NCI-H187 (cell line): ENCODE data around the gene EFTUD2.

ENCODE experiments used
- DNase-seq, 2 experiments: peaks; one replicate each; lab custom pipeline; 2025; lab: John Stamatoyannopoulos, UW

The EFTUD2 gene

DNA sequence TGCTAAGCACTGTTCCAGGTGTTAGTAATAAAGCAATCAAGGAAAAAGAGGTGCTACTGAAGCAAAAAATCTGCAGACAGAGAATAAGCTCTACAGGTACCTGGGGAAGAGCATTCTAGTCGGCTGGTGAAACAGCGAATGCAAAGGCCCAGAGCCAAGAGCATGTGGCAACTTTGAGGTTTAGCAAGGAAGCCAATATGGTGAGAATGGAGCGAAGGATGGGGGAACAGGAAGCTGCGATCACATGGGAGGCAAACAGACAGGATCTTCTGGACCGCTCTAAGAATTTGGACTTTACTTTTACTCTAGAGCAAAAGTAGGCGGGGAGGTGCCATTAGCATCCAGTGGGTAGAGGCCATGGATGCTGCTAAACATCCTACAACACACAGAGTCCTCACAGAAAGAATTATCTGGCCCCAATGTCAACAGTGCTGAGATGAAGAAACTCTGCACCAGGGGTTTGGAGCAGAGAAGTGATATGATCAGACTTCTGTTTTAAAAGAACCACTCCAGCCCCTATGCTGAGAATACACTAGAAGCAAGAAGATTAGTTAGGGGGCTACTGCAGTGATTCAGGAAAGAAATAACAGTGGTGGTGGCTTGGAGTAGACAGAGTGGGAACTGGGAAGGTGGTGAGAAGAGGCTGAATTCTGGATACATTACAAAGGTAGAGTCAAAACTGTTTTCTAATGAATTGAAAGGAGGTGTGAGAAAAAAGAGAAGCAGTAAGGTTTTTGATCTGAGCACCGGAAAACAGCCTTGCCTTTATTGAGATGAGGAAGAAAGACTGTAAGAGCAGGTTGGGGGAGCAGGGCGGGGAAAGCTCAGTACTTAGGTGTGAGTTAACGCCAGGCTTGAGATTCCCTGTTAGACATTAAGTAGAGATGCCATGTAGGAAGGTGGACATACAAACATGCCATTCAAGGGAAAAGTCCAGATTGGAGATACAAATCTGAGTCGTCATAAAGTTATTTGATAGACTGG is 11.0 kb downstream of the EFTUD2 start:
- no peak for DNase-seq

DNA sequence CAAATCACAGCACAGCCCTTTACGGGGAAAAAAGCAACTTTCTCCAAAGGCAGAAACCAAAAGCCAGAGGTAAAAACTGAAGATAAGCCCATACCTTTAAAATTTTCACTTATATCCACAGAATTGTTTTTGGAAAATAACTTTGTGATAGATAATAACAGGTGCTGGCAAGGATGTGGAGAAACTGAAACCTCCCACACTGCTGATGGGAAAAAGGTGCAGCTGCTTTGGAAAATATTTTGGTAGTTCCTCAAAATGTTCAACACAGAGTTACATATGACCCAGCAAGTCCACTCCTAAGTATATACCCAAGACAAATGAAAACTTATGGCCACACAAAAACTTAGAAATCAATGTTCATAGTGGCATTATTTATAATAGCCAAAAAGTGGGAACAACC is 12.2 kb downstream of the EFTUD2 start:
- DNase-seq: no peak

DNA sequence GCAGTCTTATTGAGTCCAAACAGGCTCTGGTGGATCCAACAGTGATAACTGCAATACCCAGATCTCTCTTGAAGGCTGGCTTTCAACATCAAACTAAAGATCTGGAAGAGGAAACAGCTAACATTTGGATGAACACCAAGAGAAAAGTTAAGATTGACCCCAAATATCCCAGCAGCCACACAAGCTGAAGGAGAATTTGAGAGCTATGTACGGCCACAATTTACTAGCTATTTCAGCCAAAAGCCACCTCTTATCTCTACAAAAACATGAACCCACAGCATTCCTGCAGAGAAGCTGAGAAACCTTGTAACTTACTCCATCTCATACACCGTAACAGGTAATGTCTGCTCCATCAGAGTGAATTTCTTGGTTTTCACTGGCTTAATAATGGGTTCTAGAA is 14.3 kb downstream of the EFTUD2 start:
- DNase-seq: no peak

DNA sequence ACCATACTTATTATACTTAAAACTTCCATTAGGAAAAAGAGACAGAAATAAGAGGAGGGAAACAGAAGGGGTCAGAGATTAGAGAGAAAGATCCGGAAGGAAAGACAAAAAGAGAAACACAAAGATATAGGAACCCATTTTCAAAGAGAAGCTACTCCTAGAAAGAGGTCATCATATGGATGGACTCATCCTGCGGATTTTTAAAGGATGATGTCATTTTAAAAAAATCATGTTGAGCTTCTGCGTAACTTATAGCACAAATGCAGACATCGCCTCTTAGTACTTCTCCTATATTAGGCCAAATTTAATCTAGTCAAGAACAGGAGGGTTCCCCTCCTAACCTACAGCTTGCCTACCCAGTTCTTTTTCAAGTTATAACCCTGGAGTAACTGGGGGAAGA is 18.1 kb downstream of the EFTUD2 start:
- DNase-seq: no peak

DNA sequence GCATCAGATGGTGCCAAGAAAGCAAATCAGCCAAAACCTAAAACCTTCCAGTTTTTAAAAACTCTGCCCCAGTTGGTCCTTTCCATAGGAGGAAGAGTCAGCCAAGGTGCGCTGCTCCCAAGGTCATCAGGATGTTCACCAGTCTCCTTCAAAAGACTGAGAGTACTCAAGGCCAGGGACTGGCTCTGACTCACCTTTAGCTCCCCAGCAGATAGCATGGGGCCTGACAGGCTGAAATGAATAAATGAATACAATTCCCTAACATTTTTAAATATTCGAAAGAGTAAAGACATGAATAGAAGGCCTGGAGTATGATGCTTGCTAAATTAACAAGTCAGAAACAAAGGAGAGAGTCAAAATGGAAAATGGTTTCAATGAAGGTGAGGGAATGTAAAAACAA is 19.2 kb downstream of the EFTUD2 start:
- no peak for DNase-seq

DNA sequence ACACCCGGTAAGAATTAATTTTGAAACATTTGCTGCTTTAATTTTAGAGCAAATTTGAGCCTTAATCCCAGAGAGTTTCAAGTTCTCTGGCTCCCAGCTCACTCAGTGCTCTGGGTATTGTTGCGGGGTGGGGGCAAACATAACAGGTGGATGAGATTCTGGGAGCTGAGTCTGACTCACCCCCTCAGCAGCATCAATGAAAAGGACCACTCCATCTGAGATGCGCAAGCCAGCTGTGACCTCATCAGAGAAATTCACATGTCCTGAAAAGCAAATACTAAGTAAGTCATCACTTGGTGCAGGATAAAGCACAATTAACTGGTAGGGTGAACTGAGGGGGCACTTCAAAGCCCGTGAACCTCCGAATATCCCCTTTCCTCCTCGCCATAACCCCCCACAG is 19.9 kb downstream of the EFTUD2 start:
- DNase-seq: no peak

DNA sequence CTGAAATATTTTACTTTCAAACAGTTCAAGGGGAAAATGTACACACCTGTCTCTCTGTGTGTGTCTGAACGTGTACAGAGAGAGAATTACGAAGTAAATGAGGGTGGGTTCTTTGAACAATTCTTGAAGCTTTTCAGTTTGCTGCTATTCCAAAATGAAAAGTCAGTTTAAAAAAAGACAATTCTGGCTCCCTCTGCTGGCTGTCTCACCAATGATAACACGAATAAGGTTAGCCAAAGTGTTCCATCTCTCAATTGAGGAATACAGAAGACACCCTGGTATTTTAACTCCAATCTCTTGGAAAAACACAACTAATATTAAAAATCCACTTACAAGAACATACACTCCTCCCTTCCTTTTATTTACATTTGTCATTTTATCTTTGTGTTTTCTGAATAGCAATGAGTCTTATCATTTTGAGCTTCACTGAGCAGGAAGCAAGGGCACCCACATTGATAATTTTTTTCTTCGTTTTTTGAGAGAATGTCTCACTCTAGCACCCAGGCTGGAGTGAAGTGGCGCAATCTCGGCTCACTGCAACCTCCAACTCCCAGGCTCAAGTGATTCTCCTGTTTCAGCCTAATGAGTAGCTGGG is 20.5 kb downstream of the EFTUD2 start:
- DNase-seq: no peak

DNA sequence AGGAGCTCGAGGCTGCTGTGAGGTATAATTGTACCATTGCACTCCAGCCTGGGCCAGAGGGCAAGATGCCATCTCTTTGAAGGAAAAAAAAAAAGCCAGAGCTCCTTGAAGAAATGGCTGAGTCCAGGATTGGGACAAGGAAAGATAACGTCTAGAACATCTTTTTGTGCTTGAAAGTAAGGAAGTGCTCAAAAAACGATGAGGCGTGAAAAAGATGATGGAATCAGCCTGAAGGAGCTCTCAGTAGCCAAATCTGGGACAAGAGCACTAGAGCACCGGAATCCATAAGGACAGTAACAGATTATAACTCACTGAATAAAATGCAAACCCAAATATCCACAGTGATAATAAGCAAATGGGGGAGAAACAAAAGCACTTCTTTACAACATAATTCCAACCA is 22.1 kb downstream of the EFTUD2 start:
- DNase-seq: no peak

DNA sequence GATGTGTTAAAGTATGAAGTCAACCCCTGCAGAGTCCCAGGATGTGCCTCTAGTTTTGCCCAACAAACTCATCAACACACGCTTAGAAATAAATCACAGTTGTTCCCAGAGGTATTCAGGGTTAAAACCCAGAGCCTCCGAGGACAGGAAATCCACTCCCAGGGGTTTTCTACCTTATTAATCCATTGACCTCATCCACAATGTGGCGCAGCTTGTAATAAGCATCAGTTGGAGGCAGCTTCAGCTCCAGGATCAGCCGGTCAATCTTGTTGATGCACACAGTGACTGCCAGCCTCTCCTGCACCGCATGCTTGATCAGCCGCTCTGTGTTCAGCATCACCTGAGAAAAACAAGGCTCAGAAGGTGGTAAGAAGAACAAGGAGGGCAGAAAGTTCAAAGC is 23.5 kb downstream of the EFTUD2 start:
- no peak for DNase-seq

DNA sequence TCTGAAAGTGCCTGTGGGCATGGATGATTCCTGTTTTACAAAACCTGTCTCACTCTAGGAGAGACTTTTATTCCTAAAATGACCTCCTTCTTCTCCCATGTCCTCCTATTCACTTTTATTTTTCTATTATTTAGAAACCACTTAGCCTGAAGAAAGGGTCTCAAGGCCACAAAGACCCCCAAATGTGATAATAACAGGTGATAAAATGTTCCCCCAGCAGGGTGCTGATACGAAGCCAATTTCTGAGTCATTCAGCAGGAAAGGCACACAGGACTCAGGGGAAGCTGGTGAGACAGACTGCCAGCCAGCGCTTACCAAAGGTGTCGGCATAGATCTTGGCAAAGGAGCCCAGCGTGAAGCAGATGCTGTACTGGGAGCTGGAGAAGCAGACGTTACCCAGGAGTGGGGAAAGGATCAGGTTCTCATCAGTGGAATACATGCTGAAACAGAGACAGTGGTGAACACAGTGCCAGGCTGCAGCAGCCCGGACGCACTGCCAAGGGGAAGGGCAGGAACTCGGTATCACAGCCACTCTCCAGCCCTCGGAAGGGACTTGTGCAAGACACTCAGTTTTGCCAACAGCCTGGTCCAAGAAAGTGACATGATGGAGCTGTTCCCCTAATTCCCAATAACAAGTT is 27.0 kb downstream of the EFTUD2 start:
- DNase-seq: no peak

DNA sequence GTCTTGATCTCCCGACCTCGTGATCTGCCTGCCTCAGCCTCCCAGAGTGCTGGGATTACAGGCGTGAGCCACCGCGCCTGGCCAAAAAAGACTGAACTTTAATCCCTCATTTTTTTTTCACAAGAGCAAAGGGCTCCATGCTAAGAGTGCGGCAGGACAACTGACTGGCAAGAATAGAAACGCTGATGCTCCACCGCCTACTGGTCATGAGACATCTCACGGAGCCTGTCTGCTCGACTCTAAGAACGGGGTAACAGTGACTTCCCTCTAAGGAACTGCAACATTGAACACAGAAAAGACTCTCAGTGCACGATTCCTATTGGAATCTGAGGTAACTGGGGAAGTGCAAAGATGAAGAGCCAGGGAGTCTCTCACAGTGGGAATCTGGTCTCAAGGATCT is 27.7 kb downstream of the EFTUD2 start:
- DNase-seq: no peak

DNA sequence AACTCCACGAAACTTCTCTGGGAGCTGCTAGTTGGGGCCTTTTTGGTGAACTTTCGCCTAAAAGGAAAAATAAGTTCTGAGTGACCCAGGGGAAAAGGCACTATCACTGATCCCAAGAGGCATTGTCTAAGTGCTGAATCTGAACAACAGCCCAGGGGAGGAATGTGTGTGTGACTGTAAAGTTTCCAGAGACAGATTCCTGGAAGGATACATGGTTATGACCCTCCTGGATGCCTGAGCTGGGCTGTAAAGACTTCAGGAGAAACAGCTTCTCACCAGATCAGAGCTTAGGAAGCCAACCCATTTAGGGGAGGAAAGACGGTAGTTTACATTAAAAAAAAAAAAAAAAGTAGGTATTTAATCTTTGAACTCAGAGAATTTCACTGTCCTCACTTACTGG is 31.4 kb downstream of the EFTUD2 start:
- no peak for DNase-seq

DNA sequence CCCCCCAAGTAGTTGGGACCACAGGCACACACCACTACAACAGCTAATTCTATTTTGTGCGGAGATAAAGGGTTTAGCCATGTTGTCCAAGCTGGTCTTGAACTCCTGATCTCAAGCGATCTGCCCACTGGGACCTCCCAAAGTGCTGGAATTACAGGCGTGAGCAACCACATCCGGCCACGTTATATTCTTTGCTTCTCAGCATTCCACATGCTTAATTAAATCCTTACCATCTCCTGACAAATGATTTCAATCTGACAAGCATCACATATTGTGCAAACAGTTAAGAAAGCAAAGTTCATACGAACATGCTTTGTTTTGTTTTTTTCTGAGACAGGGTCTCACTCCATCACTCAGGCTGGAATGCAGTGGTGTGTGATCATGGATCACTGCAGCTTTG is 33.3 kb downstream of the EFTUD2 start:
- no peak for DNase-seq

DNA sequence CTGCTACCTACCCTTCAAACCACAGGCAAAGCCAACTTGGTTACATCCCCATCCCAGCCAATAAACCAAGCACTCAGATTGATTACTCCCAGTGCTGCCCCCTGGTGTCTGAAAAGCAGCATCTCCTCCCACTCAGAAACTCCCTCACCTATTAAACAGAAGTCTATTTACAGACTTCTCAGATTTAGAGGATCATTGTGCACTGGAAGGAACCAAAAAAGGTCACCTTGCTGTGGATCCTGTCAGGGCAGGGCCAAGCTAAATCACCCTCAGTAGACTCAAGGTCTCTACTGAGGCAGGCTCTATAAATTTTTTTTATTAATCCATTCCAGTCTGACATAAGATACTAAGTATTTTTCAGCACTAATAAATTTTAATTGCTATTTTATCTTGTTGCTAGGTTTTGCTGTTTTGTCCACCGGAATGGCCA is 34.0 kb downstream of the EFTUD2 start:
- peak in 1 of 2 experiments; percentile 8 for DNase-seq

DNA sequence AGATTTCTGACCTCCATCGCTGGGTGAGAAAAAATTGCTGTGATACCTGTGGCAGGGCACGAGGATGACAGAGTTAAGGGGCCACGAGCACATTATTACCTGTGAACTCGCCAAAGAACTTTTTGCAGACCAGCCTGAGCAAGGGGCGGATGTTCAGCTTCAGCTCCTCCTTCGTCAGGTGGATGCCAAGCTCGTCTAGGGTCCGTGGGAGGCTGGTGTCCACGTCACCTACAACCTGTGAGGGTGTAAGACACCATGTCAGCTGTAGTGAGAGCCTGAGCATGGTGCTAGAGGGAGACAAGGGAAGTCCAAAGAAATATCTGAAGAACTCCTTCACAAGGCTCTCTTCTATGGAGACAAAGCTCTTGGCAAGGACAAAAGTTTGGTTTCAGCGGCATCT is 34.4 kb downstream of the EFTUD2 start:
- DNase-seq: no peak

DNA sequence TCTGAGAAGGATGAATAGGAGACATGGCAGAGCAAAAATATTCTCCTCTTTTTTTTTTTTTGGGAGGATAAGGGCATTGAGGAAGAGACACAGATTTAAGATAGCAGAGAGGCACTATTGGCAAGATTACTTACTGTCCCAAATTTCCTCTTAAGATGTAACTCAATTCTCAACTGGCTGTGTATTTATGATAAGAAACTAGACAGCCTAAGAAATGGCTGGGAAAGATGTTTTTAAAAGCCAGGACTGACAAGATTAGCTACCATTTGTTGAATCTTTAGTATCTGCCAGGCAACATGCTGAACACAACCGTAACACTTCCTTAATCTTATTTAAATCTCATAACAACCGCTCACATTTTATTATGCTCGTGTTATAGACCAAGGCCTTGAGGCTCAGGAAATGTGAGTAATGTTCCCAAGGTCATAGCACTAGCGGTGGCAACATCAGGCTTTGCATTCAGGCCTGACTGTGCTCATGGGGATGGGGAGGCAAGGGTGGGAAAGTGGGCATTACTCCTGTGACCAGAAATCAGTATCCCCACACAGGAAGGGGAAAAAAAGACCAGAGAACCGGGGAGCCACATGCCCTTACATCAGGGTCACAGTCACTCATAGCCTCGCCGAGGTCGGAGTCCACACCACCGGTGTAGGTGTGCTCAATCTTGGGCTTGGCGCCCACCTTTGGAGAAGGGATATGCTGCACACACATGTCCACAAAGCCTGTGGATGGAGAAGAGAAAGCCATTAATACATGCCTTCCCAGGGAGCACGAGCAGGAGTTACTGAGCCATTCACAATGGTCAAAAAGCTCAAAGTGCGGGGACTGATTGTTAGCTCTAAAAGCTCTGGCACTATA is 36.0 kb downstream of the EFTUD2 start:
- no peak for DNase-seq

DNA sequence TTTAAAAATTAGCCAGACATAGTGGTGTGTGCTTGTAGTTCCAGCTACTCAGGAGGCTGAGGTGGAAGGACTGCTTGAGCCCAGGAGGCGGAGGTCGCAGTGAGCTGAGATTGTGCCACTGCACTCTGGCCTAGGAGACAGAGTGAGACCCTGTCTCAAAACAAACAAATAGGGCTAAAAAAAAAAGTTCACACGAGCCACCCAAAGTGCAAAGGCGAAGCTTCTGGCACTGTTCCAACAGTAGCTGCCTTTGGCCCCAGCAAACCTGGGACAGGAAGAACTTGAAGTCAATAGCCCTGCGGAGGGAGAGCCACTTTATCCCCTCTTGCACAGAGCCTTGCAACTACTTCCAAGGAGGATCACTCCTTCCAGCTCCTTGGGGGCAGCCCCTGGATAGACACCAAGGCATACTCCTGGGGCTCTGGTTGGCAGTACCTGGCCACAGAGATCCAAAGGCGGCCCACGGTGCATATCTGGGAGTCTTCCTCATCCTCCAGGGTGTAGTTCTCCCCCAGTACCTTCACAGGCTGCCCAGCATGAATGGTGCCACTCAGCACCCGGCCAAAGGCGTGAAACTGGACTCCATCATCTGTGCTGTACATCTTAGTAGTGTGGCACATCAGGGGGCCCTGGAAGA is 36.8 kb downstream of the EFTUD2 start:
- no peak for DNase-seq

DNA sequence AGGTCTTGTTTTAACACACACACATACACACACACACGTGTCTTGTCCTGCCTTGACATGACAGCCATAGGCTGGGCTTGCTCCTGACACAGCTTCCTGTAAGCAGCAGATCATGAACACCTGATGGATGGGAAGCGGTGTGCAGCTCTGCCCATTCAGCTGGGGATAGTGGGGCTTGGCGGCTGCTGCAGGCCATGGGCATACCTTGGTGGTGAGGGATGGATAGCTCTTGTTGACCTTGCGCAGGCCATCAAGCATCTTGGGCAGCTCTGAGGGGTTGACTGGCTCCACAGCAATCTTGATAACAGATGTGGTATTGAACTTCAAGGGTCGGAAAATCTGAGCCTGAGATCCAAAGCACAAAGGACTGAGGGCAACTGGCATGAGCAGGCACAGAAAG is 39.5 kb downstream of the EFTUD2 start:
- no peak for DNase-seq

DNA sequence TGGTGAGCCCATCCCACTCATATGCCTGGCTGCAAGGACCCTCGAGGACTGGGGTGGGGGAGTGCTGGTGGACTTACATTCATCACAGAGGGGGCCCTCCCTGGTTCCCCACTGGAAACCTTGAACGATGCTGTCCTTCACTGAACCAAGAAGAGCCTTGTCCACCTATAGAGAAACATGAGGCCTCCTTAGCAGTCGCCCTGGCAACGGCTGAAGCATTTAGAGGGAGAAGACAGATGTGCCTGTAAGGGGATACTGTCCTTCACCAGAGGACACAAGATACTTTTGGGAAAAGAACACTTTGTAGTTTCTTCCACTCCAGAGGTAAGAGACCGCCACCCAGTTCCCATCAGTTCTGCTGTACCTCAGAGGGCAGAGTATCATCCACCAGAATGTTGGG is 45.1 kb downstream of the EFTUD2 start:
- DNase-seq: no peak

DNA sequence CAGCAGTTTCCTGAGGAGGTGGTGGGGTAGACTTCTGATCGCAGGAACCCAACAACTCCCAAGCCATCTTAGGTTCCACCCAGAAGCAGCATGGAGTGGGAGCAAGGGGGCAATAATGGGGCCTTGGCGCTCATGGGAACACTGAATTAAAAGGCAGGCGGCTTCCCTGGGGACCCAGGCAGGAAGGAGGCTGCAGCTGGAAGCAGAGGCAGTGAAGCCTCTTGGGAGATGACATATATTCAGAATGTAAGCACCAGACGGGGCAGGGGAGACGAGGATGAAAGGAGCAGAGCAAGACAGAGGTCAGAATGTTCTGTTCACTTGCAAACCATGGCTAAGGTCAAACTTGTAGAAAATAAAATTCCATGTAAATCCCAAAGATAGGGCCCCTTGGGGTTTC is 48.6 kb downstream of the EFTUD2 start:
- DNase-seq: no peak

DNA sequence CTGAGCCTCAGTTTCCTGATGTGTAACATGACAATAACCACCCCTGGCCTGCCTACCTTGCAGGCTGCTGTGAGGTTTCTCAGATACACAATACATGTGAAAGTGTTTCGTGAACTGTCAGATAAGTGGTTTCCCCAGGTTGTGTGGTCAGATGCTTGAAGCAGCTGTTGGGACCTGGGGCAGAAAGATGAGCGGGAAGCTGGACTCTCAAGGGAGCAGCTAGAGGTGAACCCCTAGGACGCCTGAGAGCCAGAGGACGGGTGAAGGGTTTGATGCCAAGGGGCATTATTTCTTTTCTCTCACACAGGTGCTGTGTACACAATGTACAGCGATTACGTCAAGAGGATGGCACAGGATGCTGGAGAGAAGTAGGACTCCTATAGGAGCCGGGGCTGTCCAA is 49.2 kb downstream of the EFTUD2 start:
- no peak for DNase-seq
